H9 (cell line): ENCODE results near the gene GCAT. TPM values are rescaled to one million over a fixed set of nuclear protein-coding genes. Genes with fewer than 3 reads are reported as not detected.

Experiments
- DNase-seq: peaks from one replicate; pipeline ENCODE4 v3.0.0-alpha.2; 2017
- H2AFZ ChIP-seq: one replicate; pipeline ENCODE4 v1.6.1; 2013; ENCODE audit warnings: mild to moderate bottlenecking, low read length, control low read depth, moderate library complexity
- H2AK5ac ChIP-seq: 2 replicates; pipeline ENCODE4 v1.6.1; 2013; ENCODE audit warnings: low read length, control low read depth, mixed read lengths; ENCODE audit not compliant: insufficient read length
- H2BK120ac ChIP-seq: one replicate; pipeline ENCODE4 v1.6.1; 2013; ENCODE audit warnings: low read depth, mild to moderate bottlenecking, low read length, control low read depth, inconsistent platforms; ENCODE audit not compliant: poor library complexity, severe bottlenecking
- H2BK12ac ChIP-seq: 2 replicates; pipeline ENCODE4 v1.6.1; 2013; ENCODE audit warnings: low read length, control low read depth, mixed read lengths, low read depth; ENCODE audit not compliant: insufficient read length
- H2BK15ac ChIP-seq: 2 replicates; pipeline ENCODE4 v1.6.1; 2013; ENCODE audit warnings: low read depth, low read length, control low read depth
- H2BK20ac ChIP-seq: one replicate; pipeline ENCODE4 v1.6.1; 2013; ENCODE audit warnings: low read depth, mild to moderate bottlenecking, low read length, control low read depth, inconsistent platforms; ENCODE audit not compliant: poor library complexity, severe bottlenecking
- H2BK5ac ChIP-seq: 2 replicates; pipeline ENCODE4 v1.6.1; 2013; ENCODE audit warnings: low read length, control low read depth, mixed read lengths; ENCODE audit not compliant: insufficient read length
- H3K14ac ChIP-seq: 2 replicates; pipeline ENCODE4 v1.6.1; 2013; ENCODE audit warnings: low read length, control low read depth; ENCODE audit not compliant: insufficient read depth
- H3K18ac ChIP-seq: 2 replicates; pipeline ENCODE4 v1.6.1; 2013; ENCODE audit warnings: low read depth, mild to moderate bottlenecking, mixed read lengths, low read length, control low read depth; ENCODE audit not compliant: insufficient read length
- H3K23ac ChIP-seq: 2 replicates; pipeline ENCODE4 v1.6.1; 2013; ENCODE audit warnings: low read length, control low read depth, mixed read lengths, low read depth; ENCODE audit not compliant: insufficient read length
- H3K23me2 ChIP-seq: 2 replicates; pipeline ENCODE4 v1.6.1; 2013; ENCODE audit warnings: low read depth, mild to moderate bottlenecking, mixed read lengths, low read length, control low read depth; ENCODE audit not compliant: insufficient read length, poor library complexity, severe bottlenecking
- H3K27ac ChIP-seq: 2 replicates; pipeline ENCODE4 v1.5.1; 2013; ENCODE audit warnings: low read length, control low read depth, mixed read lengths, low read depth; ENCODE audit not compliant: insufficient read length
- H3K27me3 ChIP-seq: 2 replicates; pipeline ENCODE4 v1.6.1; 2013; ENCODE audit warnings: low read length, control low read depth, inconsistent platforms; ENCODE audit not compliant: insufficient read depth
- H3K4ac ChIP-seq: 2 replicates; pipeline ENCODE4 v1.6.1; 2013; ENCODE audit warnings: low read depth, mild to moderate bottlenecking, control low read depth, inconsistent platforms, low read length, moderate library complexity
- H3K4me1 ChIP-seq: 2 replicates; pipeline ENCODE4 v1.6.1; 2013; ENCODE audit warnings: low read length, control low read depth, inconsistent platforms; ENCODE audit not compliant: insufficient read depth
- H3K4me2 ChIP-seq: 2 replicates; pipeline ENCODE4 v1.6.1; 2013; ENCODE audit warnings: low read length, control low read depth, mixed read lengths; ENCODE audit not compliant: insufficient read length, insufficient read depth
- H3K56ac ChIP-seq: 2 replicates; pipeline ENCODE4 v1.6.1; 2013; ENCODE audit warnings: low read depth, mild to moderate bottlenecking, mixed read lengths, low read length, control low read depth; ENCODE audit not compliant: insufficient read length
- H3K79me1 ChIP-seq: 2 replicates; pipeline ENCODE4 v1.6.1; 2013; ENCODE audit warnings: low read depth, mild to moderate bottlenecking, moderate library complexity, low read length, control low read depth, inconsistent platforms; ENCODE audit not compliant: insufficient read depth, poor library complexity, severe bottlenecking
- H3K79me2 ChIP-seq: 2 replicates; pipeline ENCODE4 v1.6.1; 2013; ENCODE audit warnings: low read length, control low read depth, inconsistent platforms; ENCODE audit not compliant: insufficient read depth
- H3K9ac ChIP-seq: 2 replicates; pipeline ENCODE4 v1.6.1; 2013; ENCODE audit warnings: low read length, control low read depth, mixed read lengths; ENCODE audit not compliant: insufficient read length; ENCODE audit errors: extremely low read depth
- H3K9me3 ChIP-seq: one replicate; pipeline ENCODE4 v1.6.1; 2013; ENCODE audit warnings: low read depth, low read length, inconsistent platforms; ENCODE audit not compliant: control insufficient read depth
- H3T11ph ChIP-seq: one replicate; pipeline ENCODE4 v1.6.1; 2013; ENCODE audit warnings: mild to moderate bottlenecking, low read length, control low read depth, inconsistent platforms
- H4K20me1 ChIP-seq: one replicate; pipeline ENCODE4 v1.6.1; 2013; ENCODE audit not compliant: control insufficient read depth, insufficient read length, insufficient read depth
- H4K5ac ChIP-seq: 2 replicates; pipeline ENCODE4 v1.6.1; 2013; ENCODE audit warnings: low read depth, mild to moderate bottlenecking, mixed read lengths, low read length, control low read depth; ENCODE audit not compliant: insufficient read length
- H4K8ac ChIP-seq: replicated peaks from 2 replicates; pipeline ENCODE4 v1.6.1; 2013; ENCODE audit warnings: low read length, control low read depth, mixed read lengths, low read depth; ENCODE audit not compliant: insufficient read length
- H4K91ac ChIP-seq: 2 replicates; pipeline ENCODE4 v1.6.1; 2013; ENCODE audit warnings: low read depth, mild to moderate bottlenecking, moderate library complexity, mixed read lengths, low read length, control low read depth; ENCODE audit not compliant: insufficient read length
- H3K27ac Mint-ChIP-seq, 3 experiments: 2 replicates in 2 of 3; 3 replicates in 1 of 3; pipeline ENCODE4 v1.8.0; 2020 to 2021; ENCODE audit warnings: mixed read lengths in 3 of 3, mild to moderate bottlenecking in 1 of 3, moderate library complexity in 1 of 3
- H3K27me3 Mint-ChIP-seq: 2 replicates; pipeline ENCODE4 v1.8.0; 2021; ENCODE audit warnings: low read depth, mild to moderate bottlenecking, moderate library complexity, mixed read lengths
- H3K36me3 Mint-ChIP-seq, 3 experiments: 2 replicates in 2 of 3; 3 replicates in 1 of 3; pipeline ENCODE4 v1.8.0; 2020 to 2021; ENCODE audit warnings: low read depth in 3 of 3, mixed read lengths in 3 of 3; ENCODE audit not compliant: insufficient read depth in 1 of 3
- H3K4me1 Mint-ChIP-seq, 2 experiments: 2 replicates each; pipeline ENCODE4 v1.8.0; 2020; ENCODE audit warnings: mixed read lengths in 2 of 2
- H3K4me3 Mint-ChIP-seq, 2 experiments: 2 replicates in 1 of 2; 3 replicates in 1 of 2; pipeline ENCODE4 v1.8.0; 2020 to 2021; ENCODE audit warnings: mild to moderate bottlenecking in 2 of 2, mixed read lengths in 2 of 2, moderate library complexity in 1 of 2
- H3K9me3 Mint-ChIP-seq, 2 experiments: 2 replicates in 1 of 2; 3 replicates in 1 of 2; pipeline ENCODE4 v1.8.0; 2020; ENCODE audit warnings: mild to moderate bottlenecking in 2 of 2, mixed read lengths in 2 of 2, moderate library complexity in 1 of 2
- CTCF ChIP-seq: fragments of 200-600 bp; sonication (generic); conservative IDR thresholded peaks from 3 replicates; pipeline ENCODE4 v1.8.0; 2021; ENCODE audit warnings: antibody characterized with exemption, mild to moderate bottlenecking
- WGBS: extraction: QIAGEN DNeasy Blood & Tissue Kit; methylation state at CpG from one replicate; pipeline ENCODE4 v1.1.7; 2013; ENCODE audit warnings: missing lambda C conversion rate, low lambda C conversion rate, mixed read lengths; ENCODE audit not compliant: insufficient read length; ENCODE audit errors: extremely low coverage; 5-methylcytosine and 5-hydroxymethylcytosine counted together
- total RNA-seq: library from RNA; stranded (reverse); gene quantifications from 2 replicates; pipeline ENCODE4 v1.2.1, GENCODE V29; 2021

The GCAT gene
- total RNA-seq, 1 experiment from 2014 or later, result 26.9 TPM

- no peak overlapping the region for H4K8ac ChIP-seq
- no peak overlapping the region for H3T11ph ChIP-seq
- no peak for TF ChIP-seq CTCF
- no peak overlapping the region for H3K4me2 ChIP-seq
- H3K4me3 Mint-ChIP-seq, result no peak overlapping the region
- H3K27me3 Mint-ChIP-seq, result no peaks in the 10 kb centered on the region; the same call in 1 of the 2 replicates
- no peaks in the 10 kb centered on the region for H3K79me2 ChIP-seq
- H3K79me1 ChIP-seq, result no peaks in the 10 kb centered on the region
- peaks cover 21 to 75% (median 73%) of the 10 kb centered on the region in 3 experiments; a peak in 6 of 7 replicates for H3K36me3 Mint-ChIP-seq
- H4K20me1 ChIP-seq, result no peaks in the 10 kb centered on the region
- H2AK5ac ChIP-seq, result no peak overlapping the region
- H3K23me2 ChIP-seq, result no peaks in the 10 kb centered on the region
- H3K14ac ChIP-seq, result no peak overlapping the region
- H3K9me3 ChIP-seq, result no peaks in the 10 kb centered on the region
- H2BK5ac ChIP-seq, result no peak overlapping the region
- H3K23ac ChIP-seq, result no peak overlapping the region
- H3K9ac ChIP-seq, result no peak overlapping the region
- H2BK120ac ChIP-seq, result no peak overlapping the region
- H3K27ac ChIP-seq, result no peak overlapping the region
- H3K4ac ChIP-seq, result no peak overlapping the region
- H3K4me1 Mint-ChIP-seq, result no peaks in the 10 kb centered on the region
- H4K91ac ChIP-seq, result no peak overlapping the region
- no peaks in the 10 kb centered on the region for H3K9me3 Mint-ChIP-seq
- no peak overlapping the region for H3K27ac Mint-ChIP-seq
- H2BK20ac ChIP-seq, result no peak overlapping the region
- H3K4me1 ChIP-seq, result no peaks in the 10 kb centered on the region
- no CpG with 5 or more reads among the region's 11 CpGs for WGBS
- no peak overlapping the region for H2BK12ac ChIP-seq
- no peaks in the 10 kb centered on the region; the same call in 1 of the 2 replicates for H3K27me3 ChIP-seq
- DNase-seq, result no peak
- H2AFZ ChIP-seq, result no peak overlapping the region
- no peak overlapping the region for H4K5ac ChIP-seq
- H2BK15ac ChIP-seq, result no peak overlapping the region
- H3K18ac ChIP-seq, result no peak overlapping the region
- no peak overlapping the region for H3K56ac ChIP-seq
Observed at GRCh38 chr22:37759281-37759680, 48.5 kb upstream of the GCAT start.
